Panc1 (cell line): ENCODE data around the gene COMMD4. TPM values are rescaled to one million over a fixed set of nuclear protein-coding genes. Genes with fewer than 3 reads are reported as not detected.

ENCODE experiments used
- ATAC-seq: fragments of 200-7000 bp; cut with Tn5 transposase; 2 replicates; pipeline ENCODE4 v1.9.1; 2020; ENCODE audit warnings: mild to moderate bottlenecking, moderate library complexity
- BruUV-seq: library from RNA; stranded (reverse); fragments of 400-500 nt; replicated peaks from 2 replicates; lab custom pipeline; 2021; lab: Mats Ljungman, UMichigan
- CTCF ChIA-PET: fragments of 300-600 bp; sonication (Branson Sonifier 250); formaldehyde crosslinking; loops from one replicate; lab custom pipeline; 2022; ENCODE audit warnings: antibody characterized with exemption; lab: Charles Lee
- POLR2A ChIA-PET: fragments of 300-600 bp; sonication (Branson Sonifier 250); formaldehyde crosslinking; loops from one replicate; lab custom pipeline; 2022; ENCODE audit warnings: antibody characterized with exemption; lab: Charles Lee
- DNase-seq: peaks from one replicate; pipeline ENCODE4 v3.0.0-alpha.2; 2010; ENCODE audit warnings: low read depth, low spot score
- H3K27ac ChIP-seq: 2 replicates; pipeline ENCODE4 v1.5.1; 2011; ENCODE audit warnings: mild to moderate bottlenecking, low read length, inconsistent platforms
- H3K27me3 ChIP-seq: fragments of 200-500 bp; sonication (Bioruptor generic); 2 replicates; pipeline ENCODE4 v1.6.0; 2014; ENCODE audit warnings: low read length, inconsistent platforms; ENCODE audit not compliant: control insufficient read depth, insufficient read depth
- H3K36me3 ChIP-seq: fragments of 200-500 bp; sonication (Bioruptor generic); 2 replicates; pipeline ENCODE4 v1.5.1; 2014; ENCODE audit warnings: inconsistent platforms, mild to moderate bottlenecking, low read length, moderate library complexity; ENCODE audit not compliant: control insufficient read depth, insufficient read depth
- H3K4me1 ChIP-seq: 2 replicates; pipeline ENCODE4 v1.5.1; 2011; ENCODE audit warnings: inconsistent platforms, mild to moderate bottlenecking, low read length, moderate library complexity; ENCODE audit not compliant: control insufficient read depth, insufficient read depth
- H3K4me3 ChIP-seq, 2 experiments: 2 replicates each; pipeline ENCODE4 v1.5.1; 2011 to 2012; ENCODE audit warnings: low read depth in 2 of 2, low read length in 2 of 2, mild to moderate bottlenecking in 2 of 2, inconsistent platforms in 1 of 2, moderate library complexity in 1 of 2
- H3K9me3 ChIP-seq: fragments of 200-500 bp; sonication (Bioruptor generic); 2 replicates; pipeline ENCODE4 v1.5.1; 2014; ENCODE audit warnings: low read depth, mild to moderate bottlenecking, inconsistent platforms, low read length, moderate library complexity; ENCODE audit not compliant: control insufficient read depth, insufficient read depth
- CTCF ChIP-seq: fragments of 450-650 bp; IDR thresholded peaks from 2 replicates; pipeline ENCODE4 v1.5.1; 2017; ENCODE audit warnings: mild to moderate bottlenecking
- POLR2AphosphoS5 ChIP-seq: IDR thresholded peaks from 2 replicates; pipeline ENCODE4 v1.6.1; 2012; ENCODE audit warnings: mild to moderate bottlenecking, low read depth, low read length, moderate library complexity
- REST ChIP-seq, 2 experiments: IDR thresholded peaks; 2 replicates each; pipeline ENCODE4 v1.6.1; 2011 to 2012; ENCODE audit warnings: low read depth in 2 of 2, control low read depth in 1 of 2, low read length in 1 of 2, mild to moderate bottlenecking in 1 of 2, moderate library complexity in 1 of 2; ENCODE audit not compliant: insufficient read depth in 1 of 2
- SIN3A ChIP-seq: IDR thresholded peaks from 2 replicates; pipeline ENCODE4 v1.6.1; 2012; ENCODE audit warnings: low read depth, mild to moderate bottlenecking, low read length, moderate library complexity, borderline replicate concordance; ENCODE audit not compliant: insufficient read depth
- TCF7L2 ChIP-seq: IDR thresholded peaks from 2 replicates; pipeline ENCODE4 v1.6.1; 2011; ENCODE audit warnings: mild to moderate bottlenecking, low read depth, low read length, inconsistent platforms
- in situ Hi-C: cut with HindIII; loops from 2 replicates; pipeline ENCODE4 v1.10.0; 2016; ENCODE audit warnings: low sequenced_read_pairs, low pct_unique_long_range_greater_than_20kb
- intact Hi-C: fragments of 100-400 bp; cut with micrococcal nuclease; formaldehyde crosslinking; loops from one replicate; pipeline ENCODE4 v1.10.0; 2022; ENCODE audit not compliant: unreplicated experiment
- total RNA-seq: library from RNA; stranded (reverse); gene quantifications from one replicate; pipeline ENCODE4 v1.2.1, GENCODE V29; 2021; ENCODE audit not compliant: unreplicated experiment

The COMMD4 gene
- total RNA-seq, 1 experiment from 2014 or later = 250 TPM

GRCh38 chr15:75325922-75326321 lies 9.9 kb upstream of the COMMD4 start:
- in situ Hi-C loops (no loop called here), intact Hi-C loops (no loop called here)
- Histone ChIP-seq H3K36me3 (no peaks in the 10 kb centered on the region), H3K9me3 (no peaks in the 10 kb centered on the region), H3K4me3 (no peak overlapping the region), H3K4me1 (no peaks in the 10 kb centered on the region), H3K27ac (no peak overlapping the region), H3K27me3 (no peaks in the 10 kb centered on the region)
- ChIA-PET POLR2A (no interaction called here), CTCF (no interaction called here)
- ATAC-seq (no peak), DNase-seq (no peak)
- BruUV-seq = no TSS peak
- TF ChIP-seq POLR2AphosphoS5 (no peak), TCF7L2 (no peak), REST (IDR thresholded peaks at IDR 0.05; ENCODE audit: insufficient read depth in 1 of 2, low read depth in 2 of 2, low read length in 1 of 2) (no peak), SIN3A (no peak), CTCF (no peak)

GRCh38 chr15:75327005-75327404 lies 8.9 kb upstream of the COMMD4 start:
- TF ChIP-seq TCF7L2 (no peak), POLR2AphosphoS5 (no peak), CTCF (no peak), SIN3A (no peak), REST (IDR thresholded peaks at IDR 0.05; ENCODE audit: insufficient read depth in 1 of 2, low read depth in 2 of 2, low read length in 1 of 2) (no peak)
- no TSS peak for BruUV-seq
- in situ Hi-C loops (no loop called here), intact Hi-C loops (no loop called here)
- ChIA-PET POLR2A (no interaction called here), CTCF (interaction anchor here (0.6 kb wide), 1 partner anchor 397 kb away, joined by 3 read pairs; a partner anchor contains a TSS)
- Histone ChIP-seq H3K4me1 (no peaks in the 10 kb centered on the region), H3K9me3 (no peaks in the 10 kb centered on the region), H3K36me3 (no peaks in the 10 kb centered on the region), H3K4me3 (no peak overlapping the region), H3K27ac (no peak overlapping the region), H3K27me3 (no peaks in the 10 kb centered on the region)
- ATAC-seq (no peak), DNase-seq (no peak)
